Astrocyte of the cerebellum (primary cell): ENCODE measurements around the gene PEX7.

ENCODE experiments used
- DNase-seq: peaks from one replicate; pipeline ENCODE4 v3.0.0-alpha.2; 2011; ENCODE audit warnings: low read depth
- H3K4me3 ChIP-seq: 2 replicates; pipeline ENCODE4 v1.5.1; 2011; ENCODE audit warnings: mild to moderate bottlenecking, low read depth, low read length, moderate library complexity
- CTCF ChIP-seq: IDR thresholded peaks from 2 replicates; pipeline ENCODE4 v1.5.1; 2012; ENCODE audit warnings: low read length, low read depth, moderate library complexity, mild to moderate bottlenecking; ENCODE audit errors: missing control alignments
- in situ Hi-C: cut with HindIII; loops from 2 replicates; pipeline ENCODE4 v1.10.0; 2017; ENCODE audit warnings: low sequenced_read_pairs

PEX7 gene

GRCh38 chr6:136795386-136795785 lies 27.0 kb upstream of the PEX7 start:
- H3K4me3 ChIP-seq = no peak overlapping the region
- no peak for DNase-seq
- in situ Hi-C loops = no loop called here
- TF ChIP-seq CTCF = no peak

GRCh38 chr6:136795996-136796395 lies 26.4 kb upstream of the PEX7 start:
- no peak for TF ChIP-seq CTCF
- DNase-seq = no peak
- no peak overlapping the region for H3K4me3 ChIP-seq
- in situ Hi-C loops = no loop called here

- no peak overlapping the region for H3K4me3 ChIP-seq
- in situ Hi-C loops = no loop called here
- TF ChIP-seq CTCF = no peak
Measured at GRCh38 chr6:136798044-136798443, 24.3 kb upstream of the PEX7 start.

GRCh38 chr6:136801581-136801980 lies 20.8 kb upstream of the PEX7 start:
- DNase-seq = no peak
- H3K4me3 ChIP-seq = no peak overlapping the region
- in situ Hi-C loops = no loop called here
- no peak for TF ChIP-seq CTCF

More at GRCh38 chr6:136798044-136798443, 24.3 kb upstream of the PEX7 start:
- DNase-seq = no peak

GRCh38 chr6:136803608-136804007 lies 18.8 kb upstream of the PEX7 start:
- no peak overlapping the region for H3K4me3 ChIP-seq
- no peak for DNase-seq
- no peak for TF ChIP-seq CTCF
- in situ Hi-C loops = no loop called here

GRCh38 chr6:136809091-136809860 lies 13.1 kb upstream of the PEX7 start:
- no peak overlapping the region for H3K4me3 ChIP-seq
- in situ Hi-C loops = no loop called here
- DNase-seq = no peak
- TF ChIP-seq CTCF = no peak
